Heart left ventricle (tissue), 16 donors: Measurements from ENCODE around the gene GPC6. TPM values are rescaled to one million over a fixed set of nuclear protein-coding genes. Genes with fewer than 3 reads are reported as not detected.

Experiments
- ATAC-seq, 4 donors: fragments of 200-7000 bp; cut with Tn5 transposase; one replicate each; pipeline ENCODE4 v1.9.1; 2020 to 2022; ENCODE audit warnings: moderate library complexity in 4 of 4, mild to moderate bottlenecking in 3 of 4, moderate number of reproducible peaks in 1 of 4
- DNase-seq, 5 donors: peaks; one replicate each; pipeline ENCODE4 v3.0.0-alpha.2; 2020
- H3K27ac ChIP-seq, 12 donors: fragments of 200-600 bp; sonication (generic) in 4 of 12; one replicate each; pipeline versions ENCODE4 v1.5.0 to v1.8.0; 2016 to 2022; ENCODE audit warnings: mild to moderate bottlenecking in 2 of 12
- H3K27me3 ChIP-seq, 9 donors: fragments of 200-600 bp; sonication (generic) in 2 of 9; one replicate each; pipeline versions ENCODE4 v1.5.1 to v1.8.0; 2016 to 2022; ENCODE audit warnings: mild to moderate bottlenecking in 3 of 9
- H3K36me3 ChIP-seq, 9 donors: fragments of 200-600 bp; sonication (generic) in 2 of 9; one replicate each; pipeline versions ENCODE4 v1.5.0 to v1.8.0; 2018 to 2022; ENCODE audit warnings: mild to moderate bottlenecking in 2 of 9
- H3K4me1 ChIP-seq, 12 donors: fragments of 200-600 bp; sonication (generic) in 4 of 12; one replicate each; pipeline versions ENCODE4 v1.5.0 to v1.8.0; 2016 to 2022; ENCODE audit warnings: mild to moderate bottlenecking in 3 of 12
- H3K4me3 ChIP-seq, 12 donors: fragments of 200-600 bp; sonication (generic) in 4 of 12; one replicate each; pipeline versions ENCODE4 v1.5.0 to v1.8.0; 2017 to 2022; ENCODE audit warnings: mild to moderate bottlenecking in 9 of 12, moderate library complexity in 4 of 12
- H3K9me3 ChIP-seq, 12 donors: fragments of 200-600 bp; sonication (generic) in 4 of 12; one replicate each; pipeline versions ENCODE4 v1.5.0 to v1.8.0; 2016 to 2022; ENCODE audit warnings: mild to moderate bottlenecking in 1 of 12
- CTCF ChIP-seq, 12 donors: fragments of 200-600 bp; sonication (generic) in 4 of 12; IDR thresholded peaks; one replicate each; pipeline versions ENCODE4 v1.5.0 to v1.8.0; 2018 to 2022; ENCODE audit warnings: antibody characterized with exemption in 12 of 12, mild to moderate bottlenecking in 5 of 12
- POLR2A ChIP-seq, 2 donors: fragments of 450-650 bp; IDR thresholded peaks; one replicate each; pipeline ENCODE4 v1.6.1; 2017; ENCODE audit warnings: antibody characterized with exemption in 2 of 2, mild to moderate bottlenecking in 2 of 2, moderate library complexity in 2 of 2
- WGBS, 4 donors: extraction: QIAGEN DNeasy Blood & Tissue Kit in 2 of 4; methylation state at CpG; one replicate each; pipeline versions ENCODE4 v1.1.5 to v1.1.7; 2013 to 2018; 5-methylcytosine and 5-hydroxymethylcytosine counted together
- intact Hi-C, 10 donors: fragments of 100-400 bp; cut with DNase I; formaldehyde crosslinking; loops; one replicate each; pipeline versions ENCODE4 v1.11.1 to v1.14.2; 2022
- polyA plus RNA-seq, 2 donors: library from polyadenylated mRNA; stranded (reverse); fragments of 200-250 nt; gene quantifications; one replicate each; pipeline ENCODE4 v1.2.3, GENCODE V29; 2013
- total RNA-seq, 9 donors: library from RNA; depleted of rRNA in 2 of 9; stranded (reverse); fragments of >200 nt in 2 of 9; fragmentation: NEBNext Ultra II Directional in 3 of 9; extraction: Animal tissue kit (Norgen Biotek cat#: 25700) in 3 of 9; gene quantifications; one replicate each; pipeline versions ENCODE4 v1.1.0 to v1.2.4, GENCODE V29; 2016 to 2023
- donor health status: ischemic (EF 13 %, LVEDD 7.1; RV severe dilation, severe dysfunction).
- donor health status: healthy with polysubstance abuse.
- donor health status: DM: no; HTN: yes; CAD: no.
- donor health status: DM: no; HTN: no; CAD: no.
- donor health status: ischemic (EF 25% LVEDD 6.9; RV normal size, moderate dysfunction).
- donor health status: ischemic (EF 25% LVEDD 5.7; RV mildly dilated, moderate dysfunction).
- donor health status: healthy.
- donor health status: DM: yes; HTN: yes; CAD: no.
- donor health status: ischemic (EF 35%, LVEDD 5.7; RV mildly dilated, moderate dysfunction).
- donor health status: nonischemic (EF 11% LVEDD 7.7; RV severe dilation, severe dysfunction).
- donor health status: DM: yes; HTN: yes; CAD: no.
- donor health status: PGD.
- donor health status: ischemic (EF 29% LVEDD 5.4; RV normal size, mild dysfunction).
- donor health status: nonischemic (EF 23%, LVEDD 6.1; RV moderate dilation, normal function).

Gene GPC6
- total and polyA plus RNA-seq, 11 donors, result 0.08 to 6.2 (median 2.0) TPM

GRCh38 chr13:94007072-94007471 is 780.5 kb downstream of the GPC6 start:
- Histone ChIP-seq H3K4me3 (no peak overlapping the region), H3K27ac (no peak overlapping the region), H3K27me3 (no peaks in the 10 kb centered on the region), H3K9me3 (no peaks in the 10 kb centered on the region), H3K4me1 (peaks cover 0 to 7% (median 0%) of the 10 kb centered on the region in 12 donors), H3K36me3 (no peaks in the 10 kb centered on the region)
- intact Hi-C loops, result no loop called here
- 91 to 94% (median 92%) methylated on average over 5 of the region's 5 CpGs for WGBS, 4 donors
- DNase-seq (no peak), ATAC-seq (no peak)
- no peak for TF ChIP-seq POLR2A (IDR thresholded peaks at IDR 0.05)
- no peak for TF ChIP-seq CTCF (IDR thresholded peaks at IDR 0.05)

- Histone ChIP-seq H3K27ac (no peak overlapping the region), H3K27me3 (no peaks in the 10 kb centered on the region), H3K36me3 (no peaks in the 10 kb centered on the region), H3K4me1 (peaks cover 0 to 7% (median 0%) of the 10 kb centered on the region in 12 donors), H3K4me3 (no peak overlapping the region), H3K9me3 (no peaks in the 10 kb centered on the region)
- TF ChIP-seq CTCF (IDR thresholded peaks at IDR 0.05), result no peak
- TF ChIP-seq POLR2A (IDR thresholded peaks at IDR 0.05), result no peak
- no peak for ATAC-seq
- no peak for DNase-seq
- WGBS, 4 donors, result 75 to 84% (median 79%) methylated on average over 4 of the region's 4 CpGs
- intact Hi-C loops, result no loop called here
Observed at GRCh38 chr13:94009701-94010100, 783.1 kb downstream of the GPC6 start.

GRCh38 chr13:94014461-94014860 is 787.9 kb downstream of the GPC6 start:
- 34 to 55% (median 48%) methylated on average over 2 of the region's 2 CpGs for WGBS, 4 donors
- intact Hi-C loops, result no loop called here
- Histone ChIP-seq H3K4me3 (no peak overlapping the region), H3K36me3 (no peaks in the 10 kb centered on the region), H3K4me1 (peaks cover 0 to 7% (median 0%) of the 10 kb centered on the region in 12 donors), H3K27ac (no peak overlapping the region), H3K27me3 (no peaks in the 10 kb centered on the region), H3K9me3 (no peaks in the 10 kb centered on the region)
- no peak for ATAC-seq
- TF ChIP-seq POLR2A (IDR thresholded peaks at IDR 0.05) (no peak), CTCF (IDR thresholded peaks at IDR 0.05) (no peak)
- no peak for DNase-seq

DNA sequence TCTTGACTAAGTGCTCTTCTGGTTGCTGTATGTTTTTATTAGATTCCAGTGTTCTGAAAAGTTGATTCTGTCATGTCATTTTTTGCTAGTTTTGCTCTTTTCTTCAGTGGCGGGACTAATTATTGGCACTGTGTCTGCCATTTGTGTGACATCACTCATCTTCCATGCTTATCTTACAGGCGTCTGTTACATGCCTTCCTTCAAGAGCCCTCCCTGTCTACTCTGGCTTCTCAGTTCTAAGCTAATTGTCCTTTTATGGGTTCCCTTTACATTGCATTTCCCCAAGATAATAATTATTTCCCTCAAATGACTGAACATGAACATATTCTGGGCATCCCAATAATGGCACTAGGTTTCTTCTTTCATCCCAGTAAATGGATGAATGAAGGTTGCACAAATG is 793.8 kb downstream of the GPC6 start:
- DNase-seq (no peak), ATAC-seq (no peak)
- Histone ChIP-seq H3K4me3 (no peak overlapping the region), H3K27ac (no peak overlapping the region), H3K27me3 (no peaks in the 10 kb centered on the region), H3K9me3 (no peaks in the 10 kb centered on the region), H3K36me3 (no peaks in the 10 kb centered on the region), H3K4me1 (no peaks in the 10 kb centered on the region)
- TF ChIP-seq CTCF (IDR thresholded peaks at IDR 0.05), result no peak
- no peak for TF ChIP-seq POLR2A (IDR thresholded peaks at IDR 0.05)
- intact Hi-C loops, result no loop called here
- WGBS, 4 donors, result 47 to 61% (median 56%) methylated on average over 2 of the region's 2 CpGs
